HCT116 (cell line): ENCODE data around the gene TYW5.

Experiments used
- EZH2 ChIP-seq: fragments of 200-600 bp; sonication (generic); IDR thresholded peaks from 2 replicates; pipeline ENCODE4 v1.6.1; 2017; ENCODE audit warnings: antibody characterized with exemption, mixed run types
- TF ChIP-seq, protein P1 (sequence below), 3 experiments: fragments of 200-600 bp in 1 of 3; sonication (generic) in 1 of 3; IDR thresholded peaks in 2 of 3; conservative IDR thresholded peaks in 1 of 3; 2 replicates each; pipeline ENCODE4 v1.5.1; 2012 to 2017; ENCODE audit warnings: low read depth in 2 of 3, low read length in 2 of 3, antibody characterized with exemption in 1 of 3, borderline replicate concordance in 1 of 3, control low read depth in 1 of 3, mild to moderate bottlenecking in 1 of 3, mixed read lengths in 1 of 3, mixed run types in 1 of 3, moderate library complexity in 1 of 3; ENCODE audit not compliant: insufficient read depth in 1 of 3

DNA sequence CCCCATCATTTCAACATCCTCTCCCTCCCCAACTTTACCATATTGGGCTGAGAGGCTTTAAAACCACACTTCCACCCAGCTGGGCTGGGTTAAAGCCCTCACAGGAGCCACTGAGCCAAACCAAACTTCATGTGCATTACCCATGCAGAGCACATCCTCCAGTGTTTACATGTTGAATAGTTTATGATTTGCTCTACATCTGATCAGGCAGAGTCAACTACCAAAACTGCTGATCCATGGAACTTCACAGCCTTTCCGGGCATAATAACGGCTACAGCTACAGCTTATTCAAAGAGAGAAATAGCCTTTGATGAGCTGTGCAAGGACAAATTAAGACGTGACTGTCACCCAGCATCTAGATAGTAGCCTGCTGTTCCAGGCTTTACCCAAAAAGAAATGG, 39.1 kb upstream of the TYW5 start:
- TF ChIP-seq, protein P1, sequence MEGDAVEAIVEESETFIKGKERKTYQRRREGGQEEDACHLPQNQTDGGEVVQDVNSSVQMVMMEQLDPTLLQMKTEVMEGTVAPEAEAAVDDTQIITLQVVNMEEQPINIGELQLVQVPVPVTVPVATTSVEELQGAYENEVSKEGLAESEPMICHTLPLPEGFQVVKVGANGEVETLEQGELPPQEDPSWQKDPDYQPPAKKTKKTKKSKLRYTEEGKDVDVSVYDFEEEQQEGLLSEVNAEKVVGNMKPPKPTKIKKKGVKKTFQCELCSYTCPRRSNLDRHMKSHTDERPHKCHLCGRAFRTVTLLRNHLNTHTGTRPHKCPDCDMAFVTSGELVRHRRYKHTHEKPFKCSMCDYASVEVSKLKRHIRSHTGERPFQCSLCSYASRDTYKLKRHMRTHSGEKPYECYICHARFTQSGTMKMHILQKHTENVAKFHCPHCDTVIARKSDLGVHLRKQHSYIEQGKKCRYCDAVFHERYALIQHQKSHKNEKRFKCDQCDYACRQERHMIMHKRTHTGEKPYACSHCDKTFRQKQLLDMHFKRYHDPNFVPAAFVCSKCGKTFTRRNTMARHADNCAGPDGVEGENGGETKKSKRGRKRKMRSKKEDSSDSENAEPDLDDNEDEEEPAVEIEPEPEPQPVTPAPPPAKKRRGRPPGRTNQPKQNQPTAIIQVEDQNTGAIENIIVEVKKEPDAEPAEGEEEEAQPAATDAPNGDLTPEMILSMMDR (IDR thresholded peaks at IDR 0.05 in 2 of 3, conservative IDR thresholded peaks at IDR 0.05 in 1 of 3; ENCODE audit: borderline replicate concordance in 1 of 3, insufficient read depth in 1 of 3, low read depth in 2 of 3, low read length in 2 of 3): no peak
- no peak for TF ChIP-seq EZH2
